Subcutaneous adipose tissue (tissue), 4 donors: ENCODE data around the gene CC2D1A. TPM values are rescaled to one million over a fixed set of nuclear protein-coding genes. Genes with fewer than 3 reads are reported as not detected.

ENCODE experiments used
- total RNA-seq, 4 donors: library from RNA; depleted of rRNA; stranded (reverse); fragments of >200 nt; gene quantifications; one replicate each; pipeline ENCODE4 v1.1.0, GENCODE V29; 2016
- TF ChIP-seq, protein P1 (sequence below): fragments of 450-650 bp; IDR thresholded peaks from one replicate; pipeline ENCODE4 v1.5.1; 2016; ENCODE audit warnings: low read depth, mild to moderate bottlenecking, control low read depth, antibody characterized with exemption, moderate library complexity

The CC2D1A gene
- total RNA-seq, 4 donors from 2014 or later = 15.2 to 36.2 (median 16.5) TPM

- TF ChIP-seq, protein P1, sequence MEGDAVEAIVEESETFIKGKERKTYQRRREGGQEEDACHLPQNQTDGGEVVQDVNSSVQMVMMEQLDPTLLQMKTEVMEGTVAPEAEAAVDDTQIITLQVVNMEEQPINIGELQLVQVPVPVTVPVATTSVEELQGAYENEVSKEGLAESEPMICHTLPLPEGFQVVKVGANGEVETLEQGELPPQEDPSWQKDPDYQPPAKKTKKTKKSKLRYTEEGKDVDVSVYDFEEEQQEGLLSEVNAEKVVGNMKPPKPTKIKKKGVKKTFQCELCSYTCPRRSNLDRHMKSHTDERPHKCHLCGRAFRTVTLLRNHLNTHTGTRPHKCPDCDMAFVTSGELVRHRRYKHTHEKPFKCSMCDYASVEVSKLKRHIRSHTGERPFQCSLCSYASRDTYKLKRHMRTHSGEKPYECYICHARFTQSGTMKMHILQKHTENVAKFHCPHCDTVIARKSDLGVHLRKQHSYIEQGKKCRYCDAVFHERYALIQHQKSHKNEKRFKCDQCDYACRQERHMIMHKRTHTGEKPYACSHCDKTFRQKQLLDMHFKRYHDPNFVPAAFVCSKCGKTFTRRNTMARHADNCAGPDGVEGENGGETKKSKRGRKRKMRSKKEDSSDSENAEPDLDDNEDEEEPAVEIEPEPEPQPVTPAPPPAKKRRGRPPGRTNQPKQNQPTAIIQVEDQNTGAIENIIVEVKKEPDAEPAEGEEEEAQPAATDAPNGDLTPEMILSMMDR = no peak
Measured at GRCh38 chr19:13952931-13953531, 47.0 kb downstream of the CC2D1A start.

DNA sequence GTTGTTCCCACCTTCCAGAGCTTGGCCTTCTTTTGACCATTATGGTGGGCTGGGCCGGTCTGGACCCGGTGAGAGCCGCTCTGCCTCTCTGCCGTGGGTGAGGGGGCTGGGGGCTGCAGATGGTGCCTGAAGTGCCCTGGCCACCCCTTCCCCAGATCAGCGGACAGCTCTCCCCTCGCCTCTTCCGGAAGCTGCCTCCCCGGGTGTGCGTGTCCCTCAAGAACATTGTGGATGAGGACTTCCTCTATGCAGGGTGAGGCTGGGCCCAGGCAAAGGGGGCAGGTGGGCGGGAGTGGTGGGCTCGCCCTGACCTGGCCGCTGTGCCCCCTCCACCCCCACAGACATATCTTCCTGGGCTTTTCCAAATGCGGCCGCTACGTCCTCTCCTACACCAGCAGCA, 48.2 kb downstream of the CC2D1A start:
- TF ChIP-seq, protein P1 = no peak

- TF ChIP-seq, protein P1 = no peak
Measured at GRCh38 chr19:13955662-13956364, 49.8 kb downstream of the CC2D1A start.

DNA sequence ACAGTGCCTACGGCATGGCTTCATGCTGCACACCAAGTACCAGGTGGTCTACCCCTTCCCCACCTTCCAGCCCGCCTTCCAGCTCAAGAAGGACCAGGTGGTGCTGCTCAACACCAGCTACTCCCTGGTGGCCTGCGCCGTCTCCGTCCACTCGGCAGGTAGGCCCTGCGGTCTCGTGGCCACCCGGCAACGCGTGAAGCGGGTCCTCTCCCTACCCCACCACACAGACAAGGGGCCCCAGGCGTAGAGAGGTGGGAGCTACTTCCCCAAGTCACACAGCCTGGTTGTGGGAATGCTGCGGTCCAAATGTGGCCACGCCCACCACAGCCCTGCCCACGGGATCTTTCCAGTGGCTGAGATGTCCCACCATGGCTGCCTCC, 50.4 kb downstream of the CC2D1A start:
- TF ChIP-seq, protein P1 = no peak

DNA sequence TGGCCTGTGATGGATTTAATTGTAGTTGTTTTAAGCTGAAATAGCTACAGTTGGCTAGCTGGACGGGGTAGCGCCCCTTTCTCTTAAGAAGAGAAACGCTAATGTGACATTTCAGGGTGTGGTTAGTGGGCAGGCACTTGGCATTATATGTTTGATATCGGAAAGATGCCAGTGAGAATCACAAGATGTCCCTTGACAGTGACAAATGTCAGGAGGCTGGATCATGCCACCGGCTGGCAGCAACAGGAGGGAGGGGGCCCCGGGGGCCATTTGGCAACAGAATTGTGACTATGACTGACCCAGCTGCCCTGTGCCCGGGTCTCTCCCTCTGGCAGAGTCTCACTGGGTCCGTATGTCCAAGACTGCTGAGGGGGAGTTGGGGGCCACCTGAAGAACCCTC, 51.0 kb downstream of the CC2D1A start:
- TF ChIP-seq, protein P1 = no peak

- TF ChIP-seq, protein P1 = no peak
Measured at GRCh38 chr19:13958043-13958442, 52.0 kb downstream of the CC2D1A start.

- TF ChIP-seq, protein P1 = no peak
Measured at GRCh38 chr19:13959141-13959961, 53.4 kb downstream of the CC2D1A start.
